ENCODE results near the gene RGS11. TPM values are rescaled to one million over a fixed set of nuclear protein-coding genes. Genes with fewer than 3 reads are reported as not detected.

Gene RGS11
- total RNA-seq, 4 donors from 2014 or later = 7.1 to 18.2 (median 11.0) TPM

DNA sequence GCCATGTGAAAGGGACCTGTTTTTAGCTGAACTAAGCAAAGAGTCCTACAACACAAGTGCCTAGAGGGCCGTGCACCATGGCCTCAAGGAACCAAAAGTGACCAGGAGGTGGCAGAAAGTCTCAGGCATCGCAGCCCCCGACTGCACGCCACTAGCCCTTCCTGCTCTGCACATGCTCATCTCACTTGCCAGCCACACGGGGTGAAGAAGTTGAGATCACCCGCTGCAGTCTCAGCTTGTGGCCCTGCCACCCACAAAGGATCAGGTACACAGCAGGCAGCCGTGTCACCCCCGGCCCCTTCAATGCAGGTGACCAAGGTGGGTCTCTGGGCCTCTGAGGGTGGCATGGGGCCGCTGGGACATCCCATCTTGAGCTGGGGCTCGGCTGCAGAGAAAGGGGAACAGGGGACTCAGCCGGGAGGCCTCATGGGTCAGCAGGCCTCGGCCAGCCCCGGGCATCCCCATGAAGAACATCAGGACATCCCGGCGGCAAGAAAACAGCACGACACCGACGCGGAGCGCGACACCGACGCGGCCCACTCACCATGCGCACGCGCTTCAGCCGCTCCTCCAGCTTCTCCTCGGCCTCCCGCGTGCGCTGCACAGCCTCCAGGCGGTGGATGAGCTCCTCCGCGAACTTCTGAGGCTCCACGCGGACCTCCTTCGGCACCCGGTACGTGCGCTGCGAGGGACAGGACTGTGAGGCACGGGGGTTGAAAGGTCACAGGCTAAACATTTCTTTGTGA lies 28.2 kb upstream of the RGS11 start:
- intact Hi-C loops (cut with DNase I) = no loop called here
- Histone ChIP-seq H3K36me3 (peaks cover 6 to 71% (median 60%) of the 10 kb centered on the region in 4 donors), H3K27me3 (no peaks in the 10 kb centered on the region), H3K4me3 (no peak overlapping the region), H3K4me1 (no peaks in the 10 kb centered on the region), H3K27ac (replicated peaks in 1 of 4) (no peak overlapping the region), H3K9me3 (no peaks in the 10 kb centered on the region)
- no peak for DNase-seq (ENCODE audit: extremely low spot score)
- WGBS = 92% methylated on average over 41 of the region's 43 CpGs
- TF ChIP-seq EP300 (IDR thresholded peaks at IDR 0.05) = no peak

DNA sequence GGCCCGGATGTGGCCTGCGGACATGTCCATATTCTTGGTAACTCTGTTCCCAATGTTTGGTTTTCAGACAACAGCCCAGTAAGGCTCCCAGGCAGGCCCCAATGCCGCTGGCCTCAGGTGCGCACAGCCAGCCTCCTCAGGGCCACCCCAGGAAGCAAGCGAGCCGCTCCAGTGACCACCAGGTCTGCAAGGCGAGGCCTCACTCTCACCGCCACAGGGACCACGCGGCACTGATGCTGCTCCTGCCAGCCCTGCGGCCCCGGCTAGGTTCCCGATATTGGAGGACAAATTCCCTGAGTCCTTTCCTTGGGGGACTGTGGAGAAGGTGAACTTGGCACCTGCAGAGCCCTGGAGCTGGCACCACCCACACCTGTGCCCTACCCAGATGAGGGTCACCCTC lies 26.2 kb upstream of the RGS11 start:
- Histone ChIP-seq H3K27me3 (no peaks in the 10 kb centered on the region), H3K9me3 (no peaks in the 10 kb centered on the region), H3K27ac (replicated peaks in 1 of 4) (no peak overlapping the region), H3K36me3 (peaks cover 9 to 71% (median 60%) of the 10 kb centered on the region in 4 donors), H3K4me1 (no peaks in the 10 kb centered on the region), H3K4me3 (no peak overlapping the region)
- WGBS = 95% methylated on average over 11 of the region's 13 CpGs
- intact Hi-C loops (cut with DNase I) = no loop called here
- TF ChIP-seq POLR2A (IDR thresholded peaks at IDR 0.05; ENCODE audit: low read depth) (no peak), EP300 (IDR thresholded peaks at IDR 0.05) (no peak), POLR2AphosphoS5 (IDR thresholded peaks at IDR 0.05) (no peak)
- TF ChIP-seq, protein P1, sequence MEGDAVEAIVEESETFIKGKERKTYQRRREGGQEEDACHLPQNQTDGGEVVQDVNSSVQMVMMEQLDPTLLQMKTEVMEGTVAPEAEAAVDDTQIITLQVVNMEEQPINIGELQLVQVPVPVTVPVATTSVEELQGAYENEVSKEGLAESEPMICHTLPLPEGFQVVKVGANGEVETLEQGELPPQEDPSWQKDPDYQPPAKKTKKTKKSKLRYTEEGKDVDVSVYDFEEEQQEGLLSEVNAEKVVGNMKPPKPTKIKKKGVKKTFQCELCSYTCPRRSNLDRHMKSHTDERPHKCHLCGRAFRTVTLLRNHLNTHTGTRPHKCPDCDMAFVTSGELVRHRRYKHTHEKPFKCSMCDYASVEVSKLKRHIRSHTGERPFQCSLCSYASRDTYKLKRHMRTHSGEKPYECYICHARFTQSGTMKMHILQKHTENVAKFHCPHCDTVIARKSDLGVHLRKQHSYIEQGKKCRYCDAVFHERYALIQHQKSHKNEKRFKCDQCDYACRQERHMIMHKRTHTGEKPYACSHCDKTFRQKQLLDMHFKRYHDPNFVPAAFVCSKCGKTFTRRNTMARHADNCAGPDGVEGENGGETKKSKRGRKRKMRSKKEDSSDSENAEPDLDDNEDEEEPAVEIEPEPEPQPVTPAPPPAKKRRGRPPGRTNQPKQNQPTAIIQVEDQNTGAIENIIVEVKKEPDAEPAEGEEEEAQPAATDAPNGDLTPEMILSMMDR (IDR thresholded peaks at IDR 0.05) = no peak
- DNase-seq (ENCODE audit: extremely low spot score) = no peak

DNA sequence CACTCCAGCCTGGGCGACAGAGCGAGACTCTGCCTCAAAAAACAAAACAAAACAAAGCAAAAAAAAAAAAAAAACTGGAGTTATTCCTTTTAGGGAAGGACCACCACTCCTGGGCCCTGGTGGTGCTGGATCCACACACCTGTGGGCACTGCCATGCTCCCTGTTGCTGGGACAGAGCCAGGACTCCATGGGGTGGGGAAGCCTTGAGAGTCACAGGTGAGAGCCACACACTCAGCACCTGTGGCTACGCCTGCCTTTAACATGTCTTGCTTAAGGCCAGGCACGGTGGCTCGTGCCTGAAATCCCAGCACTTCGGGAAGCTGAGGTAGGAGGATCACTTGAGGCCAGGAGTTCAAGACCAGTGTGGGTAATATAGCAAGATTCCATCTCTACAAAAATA lies 25.5 kb upstream of the RGS11 start:
- H3K4me1 ChIP-seq = no peaks in the 10 kb centered on the region
- TF ChIP-seq, protein P1 (IDR thresholded peaks at IDR 0.05) = no peak
- TF ChIP-seq EP300 (IDR thresholded peaks at IDR 0.05) = no peak
- TF ChIP-seq POLR2A (IDR thresholded peaks at IDR 0.05; ENCODE audit: low read depth) = no peak
- no peak for TF ChIP-seq POLR2AphosphoS5 (IDR thresholded peaks at IDR 0.05)
- WGBS = 99% methylated on average over 6 of the region's 6 CpGs
- no peak for DNase-seq (ENCODE audit: extremely low spot score)
- intact Hi-C loops (cut with DNase I) = no loop called here
- no peak overlapping the region for H3K27ac ChIP-seq (replicated peaks in 1 of 4)
- no peaks in the 10 kb centered on the region for H3K27me3 ChIP-seq
- no peak overlapping the region for H3K4me3 ChIP-seq
- peaks cover 9 to 71% (median 61%) of the 10 kb centered on the region in 4 donors for H3K36me3 ChIP-seq
- no peaks in the 10 kb centered on the region for H3K9me3 ChIP-seq

DNA sequence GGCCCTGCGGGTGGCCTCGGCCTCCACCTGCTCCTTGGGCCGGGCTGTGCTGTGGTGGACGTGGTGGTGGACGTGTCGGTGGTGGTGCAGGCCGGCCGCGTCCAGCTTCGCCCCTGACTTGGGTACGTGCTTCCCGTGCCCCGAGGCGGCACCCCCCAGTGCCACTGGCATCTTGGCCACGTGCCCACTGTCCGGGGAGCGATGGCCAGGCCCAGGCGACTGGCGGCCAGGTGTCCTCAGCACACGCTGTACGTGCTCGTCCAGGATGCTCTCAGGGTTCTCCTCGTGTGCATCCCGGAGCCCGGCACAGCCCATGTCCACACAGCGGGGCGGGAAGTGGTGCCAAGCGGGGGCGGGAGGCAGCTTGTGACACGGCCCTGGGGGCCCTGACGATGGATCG lies 22.1 kb upstream of the RGS11 start:
- H3K27me3 ChIP-seq = no peaks in the 10 kb centered on the region
- WGBS = 88% methylated on average over 27 of the region's 32 CpGs
- no peaks in the 10 kb centered on the region for H3K4me1 ChIP-seq
- intact Hi-C loops (cut with DNase I) = no loop called here
- no peak for TF ChIP-seq POLR2A (IDR thresholded peaks at IDR 0.05; ENCODE audit: low read depth)
- TF ChIP-seq POLR2AphosphoS5 (IDR thresholded peaks at IDR 0.05) = no peak
- no peak for TF ChIP-seq EP300 (IDR thresholded peaks at IDR 0.05)
- H3K9me3 ChIP-seq = no peaks in the 10 kb centered on the region
- DNase-seq (ENCODE audit: extremely low spot score) = no peak
- H3K4me3 ChIP-seq = no peak overlapping the region
- no peak overlapping the region for H3K27ac ChIP-seq (replicated peaks in 1 of 4)
- peaks cover 14 to 68% (median 64%) of the 10 kb centered on the region in 4 donors for H3K36me3 ChIP-seq

DNA sequence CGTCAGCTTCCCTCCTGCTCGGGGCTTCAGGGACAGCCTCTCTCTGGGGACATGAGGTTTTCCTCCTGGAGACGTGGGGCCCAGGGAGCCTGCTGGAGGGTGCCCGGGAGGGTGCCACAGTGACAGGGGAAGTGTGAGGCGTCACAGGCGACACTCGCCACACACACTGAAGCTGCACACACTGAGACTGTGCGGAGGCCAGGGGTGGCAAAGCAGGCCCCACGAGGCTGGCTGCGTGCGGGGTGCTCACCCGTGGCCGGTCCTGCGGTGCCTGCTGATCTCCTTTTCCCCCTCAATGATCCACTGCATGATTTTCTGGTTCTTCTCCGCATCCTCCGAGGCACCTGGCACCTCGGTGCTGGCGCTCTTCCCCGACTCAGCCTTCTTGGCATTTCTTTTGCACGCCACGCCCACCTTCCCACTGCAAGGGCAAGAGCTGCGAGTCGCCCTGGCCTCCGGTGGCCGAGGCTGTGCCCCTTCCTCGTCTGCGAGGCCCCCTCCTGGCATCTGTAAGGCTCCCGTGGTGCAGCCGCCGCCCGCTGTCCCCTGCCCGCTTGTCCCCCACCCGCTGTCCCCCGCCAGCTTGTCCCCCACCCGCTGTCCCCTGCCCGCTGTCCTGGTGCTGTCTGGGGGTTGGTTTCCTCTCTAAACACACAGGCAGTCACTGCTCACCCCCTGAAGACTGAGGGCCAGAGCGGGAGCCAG lies 21.2 kb upstream of the RGS11 start:
- DNase-seq (ENCODE audit: extremely low spot score) = no peak
- Histone ChIP-seq H3K9me3 (no peaks in the 10 kb centered on the region), H3K4me1 (no peaks in the 10 kb centered on the region), H3K27me3 (no peaks in the 10 kb centered on the region), H3K36me3 (peaks cover 22 to 68% (median 64%) of the 10 kb centered on the region in 4 donors), H3K27ac (replicated peaks in 1 of 4) (no peak overlapping the region), H3K4me3 (no peak overlapping the region)
- WGBS = 92% methylated on average over 23 of the region's 37 CpGs
- TF ChIP-seq EP300 (IDR thresholded peaks at IDR 0.05) = no peak
- TF ChIP-seq POLR2AphosphoS5 (IDR thresholded peaks at IDR 0.05) = no peak
- TF ChIP-seq POLR2A (IDR thresholded peaks at IDR 0.05; ENCODE audit: low read depth) = no peak
- TF ChIP-seq, protein P1 (IDR thresholded peaks at IDR 0.05) = no peak
- intact Hi-C loops (cut with DNase I) = no loop called here
